ENCODE results near the gene ANLN. TPM values are rescaled to one million over a fixed set of nuclear protein-coding genes. Genes with fewer than 3 reads are reported as not detected.

The ANLN gene
- total and polyA plus RNA-seq, 9 of the 15 experiments (the other 6 are each of a cell fraction or from before 2014, with no cell fraction given), result 18.1 to 66.2 (median 38.7) TPM

DNA sequence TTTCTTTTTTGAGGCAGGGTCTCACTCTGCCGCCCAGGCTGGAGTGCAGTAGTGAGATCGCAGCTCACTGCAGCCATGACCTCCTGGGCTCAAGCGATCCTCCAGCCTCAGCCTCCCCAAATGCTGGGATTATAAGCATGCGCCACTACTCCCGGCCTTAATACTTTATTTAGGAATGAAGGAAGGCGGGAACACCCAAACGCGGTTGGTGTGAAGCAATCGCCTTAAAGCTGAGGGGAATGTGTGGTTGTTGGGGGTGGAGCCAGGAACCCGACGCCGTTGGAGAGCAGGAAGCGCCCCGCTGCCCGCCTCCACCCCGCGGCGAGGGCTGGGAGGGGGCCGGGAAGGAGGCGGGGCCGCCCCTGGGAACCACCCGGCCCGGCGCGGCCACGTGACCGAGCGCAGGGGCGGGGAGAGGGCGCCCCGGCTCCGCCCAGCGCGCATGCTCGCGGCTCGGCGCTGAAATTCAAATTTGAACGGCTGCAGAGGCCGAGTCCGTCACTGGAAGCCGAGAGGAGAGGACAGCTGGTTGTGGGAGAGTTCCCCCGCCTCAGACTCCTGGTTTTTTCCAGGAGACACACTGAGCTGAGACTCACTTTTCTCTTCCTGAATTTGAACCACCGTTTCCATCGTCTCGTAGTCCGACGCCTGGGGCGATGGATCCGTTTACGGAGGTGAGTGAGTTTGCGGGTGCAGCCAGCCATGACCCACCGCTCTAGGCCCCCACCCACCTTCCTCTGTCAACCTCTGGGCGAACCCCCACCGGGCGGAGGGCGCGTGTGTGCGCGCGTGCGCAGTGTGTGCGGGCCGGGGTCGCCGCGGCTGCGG is at the start of gene ANLN (continued):
- TF ChIP-seq, protein P1, sequence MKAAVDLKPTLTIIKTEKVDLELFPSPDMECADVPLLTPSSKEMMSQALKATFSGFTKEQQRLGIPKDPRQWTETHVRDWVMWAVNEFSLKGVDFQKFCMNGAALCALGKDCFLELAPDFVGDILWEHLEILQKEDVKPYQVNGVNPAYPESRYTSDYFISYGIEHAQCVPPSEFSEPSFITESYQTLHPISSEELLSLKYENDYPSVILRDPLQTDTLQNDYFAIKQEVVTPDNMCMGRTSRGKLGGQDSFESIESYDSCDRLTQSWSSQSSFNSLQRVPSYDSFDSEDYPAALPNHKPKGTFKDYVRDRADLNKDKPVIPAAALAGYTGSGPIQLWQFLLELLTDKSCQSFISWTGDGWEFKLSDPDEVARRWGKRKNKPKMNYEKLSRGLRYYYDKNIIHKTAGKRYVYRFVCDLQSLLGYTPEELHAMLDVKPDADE (conservative IDR thresholded peaks at IDR 0.05; ENCODE audit: control insufficient read depth, low read depth, low read length), result peak; percentile 85; the same call in 1 of the 2 replicates
- TF ChIP-seq MYC (IDR thresholded peaks at IDR 0.05; ENCODE audit: low read depth, low read length), result peak; percentile 43
- TF ChIP-seq MYC (CRISPR knock-in tag; IDR thresholded peaks at IDR 0.05; ENCODE audit: borderline replicate concordance, low read depth), result peak; percentile 48; the same call in 1 of the 2 replicates
- no peak for TF ChIP-seq RBM34 (IDR thresholded peaks at IDR 0.05; ENCODE audit: borderline replicate concordance, insufficient read depth, low read length)
- TF ChIP-seq ZFP1 (CRISPR knock-in tag; IDR thresholded peaks at IDR 0.05), result no peak
- no peak for TF ChIP-seq BMI1 (IDR thresholded peaks at IDR 0.05; ENCODE audit: low read length)
- TF ChIP-seq ZNF3 (CRISPR knock-in tag; IDR thresholded peaks at IDR 0.05), result no peak
- peak; percentile 20; the same call in 1 of the 2 replicates for TF ChIP-seq CREB1 (IDR thresholded peaks at IDR 0.05)
- TF ChIP-seq CREB1 (CRISPR knock-in tag; IDR thresholded peaks at IDR 0.05), result peak; percentile 38
- no peak for TF ChIP-seq PRMT5 (CRISPR knock-in tag; IDR thresholded peaks at IDR 0.05)
- no peak for TF ChIP-seq TCFL5 (CRISPR knock-in tag; conservative IDR thresholded peaks at IDR 0.05)
- TF ChIP-seq FOXJ3 (CRISPR knock-in tag; IDR thresholded peaks at IDR 0.05), result no peak
- peak; percentile 98 for TF ChIP-seq GATAD2B (IDR thresholded peaks at IDR 0.05; ENCODE audit: borderline replicate concordance)
- TF ChIP-seq RFX7 (CRISPR knock-in tag; IDR thresholded peaks at IDR 0.05), result no peak
- no peak for TF ChIP-seq RBM17 (IDR thresholded peaks at IDR 0.05; ENCODE audit: borderline replicate concordance, low read depth, low read length)
- peak; percentile 81 for TF ChIP-seq TRIM24 (IDR thresholded peaks at IDR 0.05)
- TF ChIP-seq PURB (CRISPR knock-in tag; IDR thresholded peaks at IDR 0.05; ENCODE audit: low read depth), result no peak
- TF ChIP-seq NCOA1 (IDR thresholded peaks at IDR 0.05; ENCODE audit: low read depth), result no peak
- TF ChIP-seq NEUROD1 (IDR thresholded peaks at IDR 0.05; ENCODE audit: borderline replicate concordance, low read depth, low read length, partially characterized antibody), result no peak
- no peak for TF ChIP-seq PRPF4 (IDR thresholded peaks at IDR 0.05; ENCODE audit: insufficient read depth, low read depth, low read length, poor library complexity, severe bottlenecking)
- TF ChIP-seq, protein P2, sequence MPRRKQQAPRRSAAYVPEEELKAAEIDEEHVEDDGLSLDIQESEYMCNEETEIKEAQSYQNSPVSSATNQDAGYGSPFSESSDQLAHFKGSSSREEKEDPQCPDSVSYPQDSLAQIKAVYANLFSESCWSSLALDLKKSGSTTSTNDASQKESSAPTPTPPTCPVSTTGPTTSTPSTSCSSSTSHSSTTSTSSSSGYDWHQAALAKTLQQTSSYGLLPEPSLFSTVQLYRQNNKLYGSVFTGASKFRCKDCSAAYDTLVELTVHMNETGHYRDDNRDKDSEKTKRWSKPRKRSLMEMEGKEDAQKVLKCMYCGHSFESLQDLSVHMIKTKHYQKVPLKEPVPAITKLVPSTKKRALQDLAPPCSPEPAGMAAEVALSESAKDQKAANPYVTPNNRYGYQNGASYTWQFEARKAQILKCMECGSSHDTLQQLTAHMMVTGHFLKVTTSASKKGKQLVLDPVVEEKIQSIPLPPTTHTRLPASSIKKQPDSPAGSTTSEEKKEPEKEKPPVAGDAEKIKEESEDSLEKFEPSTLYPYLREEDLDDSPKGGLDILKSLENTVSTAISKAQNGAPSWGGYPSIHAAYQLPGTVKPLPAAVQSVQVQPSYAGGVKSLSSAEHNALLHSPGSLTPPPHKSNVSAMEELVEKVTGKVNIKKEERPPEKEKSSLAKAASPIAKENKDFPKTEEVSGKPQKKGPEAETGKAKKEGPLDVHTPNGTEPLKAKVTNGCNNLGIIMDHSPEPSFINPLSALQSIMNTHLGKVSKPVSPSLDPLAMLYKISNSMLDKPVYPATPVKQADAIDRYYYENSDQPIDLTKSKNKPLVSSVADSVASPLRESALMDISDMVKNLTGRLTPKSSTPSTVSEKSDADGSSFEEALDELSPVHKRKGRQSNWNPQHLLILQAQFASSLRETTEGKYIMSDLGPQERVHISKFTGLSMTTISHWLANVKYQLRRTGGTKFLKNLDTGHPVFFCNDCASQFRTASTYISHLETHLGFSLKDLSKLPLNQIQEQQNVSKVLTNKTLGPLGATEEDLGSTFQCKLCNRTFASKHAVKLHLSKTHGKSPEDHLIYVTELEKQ (CRISPR knock-in tag; IDR thresholded peaks at IDR 0.05), result no peak
- peak; percentile 94; a peak in 3 of 4 replicates for TF ChIP-seq SIN3A (IDR thresholded peaks at IDR 0.05; ENCODE audit: borderline replicate concordance in 2 of 2, control insufficient read depth in 1 of 2, low read depth in 2 of 2, low read length in 2 of 2)
- TF ChIP-seq RFX1 (IDR thresholded peaks at IDR 0.05), result no peak
- TF ChIP-seq HSF4 (CRISPR knock-in tag; IDR thresholded peaks at IDR 0.05; ENCODE audit: borderline replicate concordance), result no peak
- TF ChIP-seq SRSF1 (IDR thresholded peaks at IDR 0.05; ENCODE audit: low read depth, low read length), result no peak
